GM20431 (cell line): ENCODE results near the gene MAN1C1.
"Not testable (repeated sequence)": the region's sequence is repeated elsewhere in the genome, so short reads cannot be mapped to it uniquely, and the experiment has no call there.

Experiments used
- in situ Hi-C: fragments of 300-500 bp; cut with MseI, MboI; formaldehyde crosslinking; loops from one replicate; pipeline ENCODE4 v1.15.0; 2020; ENCODE audit warnings: low sequenced_read_pairs; ENCODE audit not compliant: unreplicated experiment

The MAN1C1 gene

DNA sequence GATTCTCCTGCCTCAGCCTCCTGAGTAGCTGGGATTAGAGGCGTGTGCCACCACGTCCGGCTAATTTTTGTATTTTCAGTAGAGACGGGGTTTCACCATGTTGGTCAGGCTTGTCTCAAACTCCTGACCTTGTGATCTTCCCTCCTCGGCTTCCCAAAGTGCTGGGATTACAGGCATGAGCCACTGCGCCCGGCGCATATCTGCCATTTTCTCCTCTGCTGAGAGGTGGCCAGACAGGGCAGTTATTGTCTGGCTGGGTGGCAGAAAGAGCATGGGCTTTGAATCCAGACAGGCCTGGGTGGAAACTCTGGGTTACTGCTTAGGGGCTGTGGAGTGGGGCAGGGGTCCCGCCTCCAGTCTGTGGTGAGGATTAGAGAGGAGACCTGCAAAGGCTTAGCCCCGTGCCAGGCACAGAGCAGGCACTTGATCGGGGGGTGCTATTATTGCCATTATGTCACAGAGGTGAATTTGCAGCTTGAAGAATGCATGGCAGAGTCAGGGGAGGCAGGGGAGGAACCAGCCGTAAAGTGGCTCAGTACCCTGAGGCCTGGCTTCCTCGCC lies 73.9 kb downstream of the MAN1C1 start:
- in situ Hi-C loops: no loop called here

DNA sequence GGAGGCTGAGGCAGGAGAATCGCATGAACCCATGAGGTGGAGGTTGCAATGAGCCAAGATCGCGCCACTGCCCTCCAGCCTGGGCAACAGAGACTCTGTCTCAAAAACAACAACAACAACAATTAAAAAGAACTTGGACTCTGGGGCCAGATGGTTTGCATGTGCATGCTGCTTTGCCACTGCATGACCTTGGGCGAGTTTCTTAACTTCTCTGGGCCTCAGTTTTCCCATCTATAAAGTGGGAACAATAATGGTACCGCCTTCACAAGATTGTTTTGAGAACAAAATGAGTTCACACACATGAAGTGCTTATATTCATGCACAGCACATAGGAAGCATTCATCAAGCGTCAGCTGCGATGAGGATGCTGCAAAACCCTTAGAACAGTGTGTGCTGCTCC lies 74.6 kb downstream of the MAN1C1 start:
- in situ Hi-C loops: no loop called here

DNA sequence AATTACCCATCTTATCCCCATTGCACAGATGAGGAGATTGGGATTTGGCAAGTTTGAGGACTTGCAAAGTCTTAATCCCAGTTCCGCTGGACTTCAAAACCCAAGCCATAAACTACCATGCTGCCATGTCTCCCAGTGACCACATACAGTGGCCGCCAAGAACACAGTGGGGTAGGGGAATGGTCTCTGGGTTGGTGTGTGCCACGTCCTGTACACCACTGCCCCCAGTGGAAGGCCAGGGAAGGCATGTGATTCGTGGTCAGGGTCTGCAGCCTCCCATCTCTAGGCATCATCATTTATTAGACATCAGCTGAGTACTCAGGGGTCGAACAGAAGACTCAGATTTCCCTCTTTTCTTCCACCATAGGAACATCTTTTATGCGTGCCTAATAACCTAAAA lies 76.0 kb downstream of the MAN1C1 start:
- in situ Hi-C loops: no loop called here

DNA sequence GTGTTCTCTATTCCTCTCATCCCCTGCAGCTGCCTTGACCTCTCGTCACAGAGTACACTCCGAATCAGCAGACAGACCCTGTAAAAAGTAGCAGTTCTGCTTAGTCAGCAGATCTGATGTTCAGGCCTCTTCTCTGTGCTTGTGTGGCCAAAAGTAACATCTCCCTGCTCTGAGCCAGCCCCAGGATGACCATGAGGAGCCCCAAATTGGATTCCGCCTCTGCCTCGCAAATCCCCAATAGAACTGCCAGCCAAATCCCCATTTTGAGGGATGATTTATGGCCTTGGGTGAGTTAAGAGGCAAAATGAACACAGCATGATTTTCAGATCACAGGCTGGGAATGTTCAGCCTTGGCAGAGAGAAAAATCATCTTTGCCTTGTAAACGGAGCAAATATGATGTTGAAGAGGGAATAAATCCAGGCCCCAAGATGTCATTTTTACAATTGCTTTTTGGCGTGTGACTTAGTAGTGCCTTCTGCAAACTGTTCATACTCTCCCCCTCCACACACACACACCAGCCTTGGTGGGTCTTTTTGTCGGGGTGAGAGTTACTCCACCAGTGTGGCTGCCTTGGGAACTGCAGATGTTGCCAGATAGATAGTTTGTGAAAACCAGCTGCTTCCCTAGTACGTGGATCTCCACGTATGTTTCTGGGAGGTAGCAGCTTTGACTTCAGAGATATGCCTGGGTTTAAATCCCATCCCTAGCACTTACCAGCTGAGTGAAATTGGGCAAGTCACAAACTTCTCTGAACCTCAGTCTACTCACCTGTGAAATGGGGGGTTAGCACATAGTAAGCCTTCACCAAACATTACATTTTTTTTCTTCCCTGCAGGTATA lies 77.8 kb downstream of the MAN1C1 start:
- in situ Hi-C loops: no loop called here

DNA sequence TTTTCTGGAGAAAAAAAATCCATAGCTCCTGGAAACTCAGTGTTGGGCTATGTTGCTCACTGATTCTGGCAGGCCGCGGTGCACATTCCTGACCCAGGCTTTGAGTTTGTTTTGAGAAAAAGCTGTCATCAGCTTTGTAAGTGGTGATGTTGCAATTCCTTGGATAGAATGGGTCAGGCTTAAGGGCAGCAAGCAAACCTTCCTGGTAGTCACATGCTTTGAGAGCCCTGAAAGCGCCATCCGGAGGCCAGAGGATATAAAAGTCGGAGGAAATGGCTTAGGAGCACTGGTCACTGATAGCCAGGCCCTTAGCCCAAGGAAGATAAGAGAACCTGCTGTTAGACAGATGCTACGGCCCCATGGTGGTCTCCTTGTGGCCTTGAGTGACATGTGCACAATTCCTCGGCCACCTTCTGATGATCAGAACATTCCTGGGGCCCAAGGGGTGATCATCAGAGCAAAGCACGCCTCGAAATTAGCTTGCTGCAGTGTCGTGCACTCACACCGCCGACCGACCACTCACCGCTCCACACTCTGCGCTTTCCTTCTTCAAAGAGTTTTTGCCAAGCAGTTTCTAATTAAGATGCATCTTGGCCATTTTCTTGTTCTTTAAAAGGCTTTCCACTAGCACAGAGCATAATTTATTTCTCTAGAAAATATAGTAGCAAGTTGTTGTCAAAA lies 78.6 kb downstream of the MAN1C1 start:
- in situ Hi-C loops: no loop called here

DNA sequence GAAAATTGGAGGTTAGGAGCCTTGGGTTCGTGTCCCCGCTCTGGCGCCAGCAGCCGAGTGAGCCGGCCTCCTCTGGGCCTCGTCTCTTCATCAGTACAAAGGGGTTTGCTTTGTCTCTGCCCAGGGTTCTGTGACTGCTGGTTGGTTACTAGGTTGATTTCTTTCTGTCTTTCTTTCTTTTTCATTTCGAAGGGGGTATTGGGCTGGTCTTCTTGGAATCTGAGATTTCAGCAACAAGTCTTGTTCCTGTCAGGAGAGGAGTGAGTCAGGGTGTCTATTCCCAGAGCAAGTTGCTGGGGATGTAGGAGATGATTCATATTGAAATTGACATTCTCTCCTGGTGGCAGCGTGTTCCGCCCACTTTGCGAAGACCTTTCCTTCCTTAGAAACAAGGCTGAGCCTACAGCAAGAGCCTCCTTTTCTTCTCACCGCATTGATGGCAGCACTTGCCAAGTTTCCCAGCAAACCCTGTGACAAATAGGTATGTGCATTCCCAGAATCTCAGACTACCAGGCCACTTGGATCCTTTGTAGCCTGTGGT lies 79.2 kb downstream of the MAN1C1 start:
- in situ Hi-C loops: no loop called here

DNA sequence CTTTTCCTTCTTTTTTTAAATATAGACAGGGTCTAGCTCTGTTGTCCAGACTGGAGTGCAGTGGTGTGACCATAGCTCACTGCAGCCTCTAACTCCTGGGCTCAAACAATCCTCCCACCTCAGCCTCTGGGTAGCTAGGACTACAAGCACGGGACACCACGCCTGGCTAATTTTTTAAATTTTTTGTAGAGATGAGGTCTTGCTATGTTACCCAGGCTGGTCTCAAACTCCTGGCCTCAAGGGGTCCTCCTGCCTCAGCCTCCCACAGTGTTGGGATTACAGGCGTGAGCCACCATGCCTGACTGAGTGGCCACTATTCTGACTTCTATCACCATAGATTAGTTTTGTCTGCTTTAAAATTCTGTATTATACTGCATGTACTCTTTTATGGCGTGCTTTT lies 80.1 kb downstream of the MAN1C1 start:
- in situ Hi-C loops: not testable (repeated sequence)

DNA sequence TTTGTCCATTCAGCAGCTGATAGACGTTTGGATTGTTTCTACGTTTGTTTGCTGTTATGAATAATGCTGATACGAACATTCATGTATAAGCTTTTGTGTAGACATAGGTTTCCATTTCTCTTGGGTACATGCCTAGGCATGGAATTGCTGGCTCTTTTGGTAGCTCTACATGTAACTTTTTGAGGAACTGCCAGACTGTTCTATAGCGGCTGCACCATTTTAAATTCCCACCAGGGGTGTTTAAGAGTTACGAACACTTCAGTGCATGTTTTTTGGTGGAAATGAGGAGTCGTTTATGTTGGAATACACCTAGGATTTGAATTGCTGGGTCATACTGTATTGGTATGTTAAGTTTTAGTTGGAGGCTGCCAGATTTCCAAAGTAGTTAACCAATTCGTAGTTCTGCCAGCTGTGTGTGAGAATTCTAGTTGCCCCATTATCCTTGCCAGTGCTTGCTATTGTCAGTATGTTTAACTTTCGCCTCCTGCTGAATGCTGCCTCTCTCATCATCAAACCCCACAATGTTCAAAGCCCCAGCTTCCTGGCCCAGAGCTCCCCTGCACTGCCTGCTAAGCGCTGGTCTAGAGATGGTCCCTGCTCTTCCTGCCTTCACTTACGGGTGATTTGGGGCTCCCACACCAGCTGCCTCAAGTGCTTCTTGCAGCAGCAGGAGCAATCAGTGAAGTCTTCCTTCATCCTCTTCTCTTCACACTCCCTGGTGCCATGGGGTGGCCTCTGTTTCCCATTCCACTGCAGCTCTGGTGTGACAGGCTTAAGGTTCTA lies 81.0 kb downstream of the MAN1C1 start:
- in situ Hi-C loops: no loop called here

DNA sequence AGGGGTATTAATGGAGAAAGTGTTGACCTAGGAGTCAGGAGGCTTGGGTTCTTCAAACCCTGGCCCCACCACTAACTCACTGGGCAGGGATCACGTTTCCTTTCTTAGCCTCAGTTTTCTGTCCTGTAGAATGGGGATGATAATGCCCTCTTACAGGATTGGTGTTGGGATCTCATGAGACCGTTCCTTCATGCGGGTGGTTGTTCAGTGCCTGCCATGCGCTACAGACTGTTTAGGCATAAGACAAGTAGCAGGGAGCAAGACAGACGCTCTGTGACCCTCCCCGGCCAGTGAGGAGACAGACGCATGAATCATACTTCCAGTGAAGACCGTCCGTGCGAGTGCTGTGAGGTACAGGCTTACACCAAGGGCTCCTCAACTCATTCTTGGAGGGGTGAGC lies 81.7 kb downstream of the MAN1C1 start:
- in situ Hi-C loops: no loop called here

DNA sequence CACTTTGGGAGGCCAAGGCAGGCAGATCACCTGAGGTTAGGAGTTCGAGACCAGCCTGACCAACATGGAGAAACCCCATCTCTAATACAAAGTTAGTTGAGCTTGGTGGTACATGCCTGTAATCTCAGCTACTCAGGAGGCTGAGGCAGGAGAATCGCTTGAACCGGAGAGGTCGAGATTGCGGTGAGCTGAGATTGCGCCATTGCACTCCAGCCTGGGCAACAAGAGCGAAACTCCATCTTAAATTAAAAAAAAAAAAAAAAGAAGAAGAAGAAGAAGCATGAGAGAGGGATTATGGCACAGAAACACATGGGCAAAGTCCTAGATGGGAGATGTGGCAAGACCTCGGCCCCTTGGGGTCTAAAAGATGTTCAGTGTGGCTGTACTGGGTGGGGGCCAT lies 82.5 kb downstream of the MAN1C1 start:
- in situ Hi-C loops: not testable (repeated sequence)

DNA sequence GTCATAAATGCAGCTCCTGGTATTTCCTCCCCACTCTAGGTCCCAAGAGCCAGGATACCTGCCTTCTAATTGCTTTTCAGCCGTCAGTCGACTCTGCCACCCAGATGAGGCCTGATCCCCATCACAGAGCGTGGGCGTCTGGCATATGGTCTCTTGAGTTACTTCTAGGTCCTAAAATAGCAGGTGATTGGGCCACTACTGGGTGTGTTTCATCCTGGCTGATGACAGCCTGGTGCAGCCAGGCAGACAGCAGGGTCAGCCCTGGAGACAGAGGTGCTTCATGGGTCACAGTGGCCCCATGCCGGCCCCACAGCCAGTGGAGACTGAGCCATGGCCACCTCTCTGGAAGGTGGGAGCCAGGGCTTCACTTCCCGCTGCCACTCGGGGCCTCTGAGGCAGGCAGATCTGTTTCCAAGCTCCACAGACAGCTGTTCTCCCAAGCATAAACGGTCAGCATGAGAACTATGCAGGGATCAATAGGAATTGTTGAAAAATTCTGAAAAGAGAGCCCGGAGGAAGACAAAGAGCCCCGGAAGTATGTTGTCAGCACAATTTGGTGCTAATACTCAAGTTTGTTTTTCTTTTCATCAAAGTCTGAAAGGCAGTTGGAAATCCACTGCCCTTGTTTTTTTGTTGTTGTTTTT lies 83.0 kb downstream of the MAN1C1 start:
- in situ Hi-C loops: no loop called here

DNA sequence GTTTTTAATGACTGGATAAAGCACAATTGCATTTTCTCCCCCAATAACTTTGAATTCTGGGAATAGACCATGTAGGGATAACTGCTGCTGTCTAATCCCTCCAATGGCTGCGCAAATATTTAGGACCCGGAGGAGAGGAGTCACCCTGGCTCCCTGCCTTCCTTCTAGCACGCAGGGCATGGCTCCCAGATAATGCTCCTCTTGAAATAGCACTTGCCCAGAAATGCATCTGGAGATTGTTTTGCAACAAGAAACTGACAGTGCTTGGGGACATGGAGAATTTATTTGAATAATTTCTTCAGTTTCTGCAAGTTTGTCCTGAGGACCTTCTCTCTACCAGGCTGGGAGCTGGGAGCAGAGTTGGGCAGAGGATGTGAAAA lies 83.5 kb downstream of the MAN1C1 start:
- in situ Hi-C loops: no loop called here

DNA sequence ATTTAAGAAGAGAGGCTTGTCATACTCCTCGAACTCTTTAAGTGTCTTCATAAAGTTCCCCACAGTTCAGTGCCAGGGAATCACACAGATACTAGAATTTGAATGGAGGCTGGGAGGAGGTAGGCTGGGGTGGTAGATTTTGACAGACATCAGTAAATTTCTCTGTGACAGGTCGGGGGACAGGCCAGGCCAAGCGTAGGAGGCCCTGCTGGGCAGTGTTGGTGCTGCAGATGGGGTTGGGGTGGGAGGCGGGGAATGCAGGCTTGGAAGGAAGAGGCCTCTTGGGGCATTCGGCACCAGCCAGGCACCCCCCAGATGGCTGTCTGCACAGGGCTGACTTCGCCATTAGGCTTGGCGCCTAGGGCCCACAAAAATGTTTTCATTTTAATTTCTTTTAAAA lies 84.0 kb downstream of the MAN1C1 start:
- in situ Hi-C loops: no loop called here

DNA sequence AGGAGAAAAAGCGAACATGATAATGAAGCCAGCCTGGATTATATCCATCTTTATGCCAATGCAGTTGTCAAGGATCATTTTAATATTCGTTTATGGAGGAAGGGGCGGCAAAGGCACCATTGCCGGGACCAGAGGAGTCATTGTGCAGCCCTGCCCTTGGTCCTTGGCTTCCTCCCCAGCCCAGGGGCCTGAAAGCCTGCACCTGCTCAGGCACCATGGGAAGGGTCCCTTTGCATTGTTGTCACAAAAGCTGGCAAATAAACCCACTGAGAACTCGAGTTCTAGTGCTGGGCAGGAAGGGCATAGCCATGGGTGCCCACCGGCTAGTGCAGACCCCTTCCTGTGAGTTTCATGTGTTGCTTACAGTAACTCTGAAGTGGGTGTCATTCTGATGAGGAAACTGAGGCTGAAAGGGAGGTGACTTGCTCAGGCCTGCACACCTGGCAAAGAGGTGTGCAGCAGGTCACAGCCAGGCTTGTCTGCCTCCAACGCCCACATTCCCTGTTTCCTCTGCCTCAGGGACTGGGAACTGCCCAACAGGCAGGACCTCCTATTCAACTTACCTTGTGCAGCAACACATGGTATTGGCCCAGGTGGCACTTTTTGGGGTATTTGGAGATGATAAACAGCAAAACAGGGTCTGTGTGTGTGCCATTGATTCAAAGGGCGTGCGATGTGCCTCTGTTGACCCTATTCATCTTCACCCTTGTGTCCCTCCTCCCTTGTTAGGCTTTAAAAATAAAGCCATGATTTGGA lies 84.6 kb downstream of the MAN1C1 start:
- in situ Hi-C loops: no loop called here

DNA sequence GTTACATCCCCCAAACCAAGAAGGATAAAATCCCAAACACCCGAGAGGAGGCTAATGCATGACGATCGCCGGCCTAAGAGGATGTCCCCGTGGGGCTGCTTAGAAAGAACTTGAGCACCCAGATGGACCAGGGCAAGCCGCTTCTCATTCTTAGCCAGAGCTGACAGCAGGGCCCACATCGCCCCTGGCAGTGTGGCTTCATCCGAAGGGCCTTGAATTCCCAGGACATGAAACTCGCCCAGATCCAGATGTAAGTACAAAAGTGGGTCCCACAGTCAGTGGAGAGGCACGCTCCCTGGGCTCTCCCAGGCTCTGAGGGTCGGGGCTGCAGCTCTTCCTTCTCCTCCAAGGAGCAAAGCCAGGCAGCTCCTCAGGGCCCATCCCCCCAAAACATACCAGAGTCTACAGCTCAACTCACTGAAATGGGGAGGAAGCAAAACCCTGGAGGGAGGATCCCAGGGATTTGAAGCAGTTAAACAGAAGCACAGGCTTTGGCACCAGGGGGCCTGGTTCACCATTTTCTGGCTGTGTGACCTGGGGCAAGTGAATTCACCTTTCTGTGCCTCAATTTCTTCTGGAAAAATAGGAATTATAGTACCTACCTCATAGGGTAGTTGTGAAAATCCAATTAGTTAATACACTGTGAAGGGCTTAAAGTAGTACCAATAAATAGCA lies 85.6 kb downstream of the MAN1C1 start:
- in situ Hi-C loops: no loop called here

DNA sequence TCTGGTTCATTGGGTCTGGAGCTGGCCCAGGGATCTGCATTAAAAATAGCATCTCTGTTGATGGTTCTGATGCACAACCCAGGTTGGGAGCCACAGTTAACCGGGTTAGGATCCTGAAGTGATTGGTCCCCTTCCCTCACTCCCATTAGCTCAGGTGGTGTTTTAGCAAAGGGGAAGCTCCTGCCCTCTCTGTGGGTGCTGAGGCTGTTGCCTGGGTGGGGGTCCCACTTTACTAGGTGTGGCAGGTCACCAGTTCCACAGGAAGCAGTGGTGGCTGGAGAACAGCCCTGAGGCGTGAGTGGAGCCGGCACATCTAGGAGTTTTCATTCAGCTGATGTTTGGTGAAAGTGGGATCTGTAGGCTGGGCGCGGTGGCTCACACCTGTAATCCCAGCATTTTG lies 86.5 kb downstream of the MAN1C1 start:
- in situ Hi-C loops: no loop called here

DNA sequence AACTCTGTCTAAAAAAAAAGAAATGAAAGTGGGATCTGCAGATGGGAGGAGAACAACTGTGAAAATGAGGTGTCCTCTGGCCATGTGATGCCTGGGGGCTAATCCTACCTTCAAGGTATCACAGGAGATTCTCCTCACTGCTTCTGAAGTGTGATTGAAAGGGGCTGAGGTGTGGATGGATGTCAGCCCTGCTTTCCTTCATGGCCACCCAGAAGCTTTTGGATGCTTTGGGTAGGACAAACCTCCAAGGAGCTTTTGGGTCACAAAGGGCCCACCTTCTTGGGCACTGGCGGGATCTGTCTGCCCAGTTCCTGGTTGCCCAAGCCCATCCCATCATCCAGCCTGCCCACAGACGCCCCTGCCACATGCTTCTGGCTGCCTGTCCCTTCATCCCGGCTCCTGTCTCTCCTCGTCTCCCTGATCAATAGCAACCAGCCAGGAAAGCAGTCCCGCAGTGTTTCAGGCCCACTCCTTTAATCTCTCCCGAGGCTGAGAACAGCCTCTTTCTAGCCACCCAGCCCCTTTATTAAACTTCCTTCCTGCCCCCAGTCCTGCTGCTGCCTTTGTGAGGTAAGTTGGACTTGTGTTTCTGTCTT lies 87.2 kb downstream of the MAN1C1 start:
- in situ Hi-C loops: no loop called here

DNA sequence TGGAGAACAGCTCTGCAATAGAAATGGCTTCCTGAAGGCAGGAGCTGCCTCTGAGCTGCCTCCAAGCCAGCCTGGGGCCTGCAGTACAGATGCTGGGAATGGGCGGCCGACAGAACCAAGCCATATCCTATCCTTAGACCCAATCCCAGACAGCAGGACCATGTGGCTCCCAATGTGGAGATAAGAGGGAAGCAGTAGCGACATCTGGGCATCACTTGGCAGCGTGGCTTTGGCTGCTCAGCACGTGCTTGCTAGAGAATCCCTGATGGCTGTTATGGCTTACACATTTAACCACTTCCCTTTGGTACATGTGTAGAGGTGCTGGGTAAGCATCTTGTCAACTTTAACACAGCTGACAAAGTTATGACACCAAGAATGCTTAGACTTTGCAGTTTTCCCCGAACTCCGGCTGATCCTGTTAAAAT lies 87.7 kb downstream of the MAN1C1 start:
- in situ Hi-C loops: no loop called here
